ENCODE measurements around the gene PTDSS2.

GRCh38 chr11:533586-534395, 83.7 kb downstream of the PTDSS2 start:
- TF ChIP-seq POLR2AphosphoS5 (IDR thresholded peaks at IDR 0.05; ENCODE audit: low read depth, low read length) (no peak), TAF1 (IDR thresholded peaks at IDR 0.05; ENCODE audit: borderline replicate concordance, low read depth, low read length) (no peak)

Data from GM12892 (cell line).